ENCODE results near the gene MAP3K19.
A peak's percentile ranks its signal among the peaks of the same experiment; 100 is the strongest.

The MAP3K19 gene, protein sequence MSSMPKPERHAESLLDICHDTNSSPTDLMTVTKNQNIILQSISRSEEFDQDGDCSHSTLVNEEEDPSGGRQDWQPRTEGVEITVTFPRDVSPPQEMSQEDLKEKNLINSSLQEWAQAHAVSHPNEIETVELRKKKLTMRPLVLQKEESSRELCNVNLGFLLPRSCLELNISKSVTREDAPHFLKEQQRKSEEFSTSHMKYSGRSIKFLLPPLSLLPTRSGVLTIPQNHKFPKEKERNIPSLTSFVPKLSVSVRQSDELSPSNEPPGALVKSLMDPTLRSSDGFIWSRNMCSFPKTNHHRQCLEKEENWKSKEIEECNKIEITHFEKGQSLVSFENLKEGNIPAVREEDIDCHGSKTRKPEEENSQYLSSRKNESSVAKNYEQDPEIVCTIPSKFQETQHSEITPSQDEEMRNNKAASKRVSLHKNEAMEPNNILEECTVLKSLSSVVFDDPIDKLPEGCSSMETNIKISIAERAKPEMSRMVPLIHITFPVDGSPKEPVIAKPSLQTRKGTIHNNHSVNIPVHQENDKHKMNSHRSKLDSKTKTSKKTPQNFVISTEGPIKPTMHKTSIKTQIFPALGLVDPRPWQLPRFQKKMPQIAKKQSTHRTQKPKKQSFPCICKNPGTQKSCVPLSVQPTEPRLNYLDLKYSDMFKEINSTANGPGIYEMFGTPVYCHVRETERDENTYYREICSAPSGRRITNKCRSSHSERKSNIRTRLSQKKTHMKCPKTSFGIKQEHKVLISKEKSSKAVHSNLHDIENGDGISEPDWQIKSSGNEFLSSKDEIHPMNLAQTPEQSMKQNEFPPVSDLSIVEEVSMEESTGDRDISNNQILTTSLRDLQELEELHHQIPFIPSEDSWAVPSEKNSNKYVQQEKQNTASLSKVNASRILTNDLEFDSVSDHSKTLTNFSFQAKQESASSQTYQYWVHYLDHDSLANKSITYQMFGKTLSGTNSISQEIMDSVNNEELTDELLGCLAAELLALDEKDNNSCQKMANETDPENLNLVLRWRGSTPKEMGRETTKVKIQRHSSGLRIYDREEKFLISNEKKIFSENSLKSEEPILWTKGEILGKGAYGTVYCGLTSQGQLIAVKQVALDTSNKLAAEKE (N-terminal part only)

GRCh38 chr2:135047300-135047699 lies at the start of gene MAP3K19:
TSS of gene MAP3K19 (minus strand) at chr2:135047447. CDS start at chr2:135024647, 22,800 bp downstream.
- Mint-ChIP-seq H3K36me3 (ENCODE audit: low read depth) (no peaks in the 10 kb centered on the region), H3K4me3 (no peak within 1 kb of the TSS), H3K4me1 (peaks cover 4% of the 10 kb centered on the region), H3K27me3 (ENCODE audit: low read depth) (peaks cover under 1% of the 10 kb centered on the region), H3K27ac (peak within 1 kb of the TSS in 1 of 3 experiments; percentile 27), H3K9me3 (no peaks in the 10 kb centered on the region)
- TF ChIP-seq, protein P1, sequence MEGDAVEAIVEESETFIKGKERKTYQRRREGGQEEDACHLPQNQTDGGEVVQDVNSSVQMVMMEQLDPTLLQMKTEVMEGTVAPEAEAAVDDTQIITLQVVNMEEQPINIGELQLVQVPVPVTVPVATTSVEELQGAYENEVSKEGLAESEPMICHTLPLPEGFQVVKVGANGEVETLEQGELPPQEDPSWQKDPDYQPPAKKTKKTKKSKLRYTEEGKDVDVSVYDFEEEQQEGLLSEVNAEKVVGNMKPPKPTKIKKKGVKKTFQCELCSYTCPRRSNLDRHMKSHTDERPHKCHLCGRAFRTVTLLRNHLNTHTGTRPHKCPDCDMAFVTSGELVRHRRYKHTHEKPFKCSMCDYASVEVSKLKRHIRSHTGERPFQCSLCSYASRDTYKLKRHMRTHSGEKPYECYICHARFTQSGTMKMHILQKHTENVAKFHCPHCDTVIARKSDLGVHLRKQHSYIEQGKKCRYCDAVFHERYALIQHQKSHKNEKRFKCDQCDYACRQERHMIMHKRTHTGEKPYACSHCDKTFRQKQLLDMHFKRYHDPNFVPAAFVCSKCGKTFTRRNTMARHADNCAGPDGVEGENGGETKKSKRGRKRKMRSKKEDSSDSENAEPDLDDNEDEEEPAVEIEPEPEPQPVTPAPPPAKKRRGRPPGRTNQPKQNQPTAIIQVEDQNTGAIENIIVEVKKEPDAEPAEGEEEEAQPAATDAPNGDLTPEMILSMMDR (IDR thresholded peaks at IDR 0.05; ENCODE audit: unreplicated experiment in 3 of 3), result no peak

DNA sequence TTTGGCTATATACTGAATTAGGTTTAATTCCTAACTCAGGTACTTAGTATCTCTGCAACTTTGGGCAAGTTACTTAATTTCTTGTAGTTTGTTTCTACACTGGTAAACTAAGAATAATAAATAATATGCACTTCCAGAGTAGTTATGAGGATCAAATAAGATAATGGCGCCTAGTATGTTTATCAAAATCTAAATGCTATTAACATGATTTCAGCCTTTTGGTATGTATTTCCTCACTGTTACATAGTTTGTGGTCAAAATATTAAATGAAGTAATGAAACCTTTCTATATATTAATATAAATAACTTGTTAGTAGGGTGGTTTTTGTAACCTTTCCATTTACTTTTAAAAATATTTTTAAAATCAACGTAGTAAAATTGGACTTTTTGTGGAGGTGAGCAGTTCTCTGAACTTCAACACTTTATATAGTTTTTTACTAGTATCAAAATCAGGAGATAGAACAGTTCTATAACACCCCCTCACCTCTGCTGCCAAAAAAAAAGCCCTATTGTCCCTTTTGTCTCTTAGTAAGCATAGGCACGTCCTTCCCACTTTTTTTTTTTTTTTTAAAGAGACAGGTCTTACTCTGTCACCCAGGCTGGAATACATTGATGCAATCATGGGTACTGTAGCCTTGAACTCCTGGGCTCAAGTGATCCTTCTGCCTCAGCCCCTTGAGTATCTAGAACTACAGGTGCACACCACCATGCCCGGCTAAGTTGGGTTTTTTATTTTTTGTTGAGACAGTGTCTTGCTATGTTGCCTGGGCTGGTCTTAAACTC lies 49.6 kb upstream of the MAP3K19 start:
- TF ChIP-seq, protein P1 (IDR thresholded peaks at IDR 0.05; ENCODE audit: unreplicated experiment in 3 of 3), result no peak
- H3K27ac Mint-ChIP-seq, result no peak overlapping the region

DNA sequence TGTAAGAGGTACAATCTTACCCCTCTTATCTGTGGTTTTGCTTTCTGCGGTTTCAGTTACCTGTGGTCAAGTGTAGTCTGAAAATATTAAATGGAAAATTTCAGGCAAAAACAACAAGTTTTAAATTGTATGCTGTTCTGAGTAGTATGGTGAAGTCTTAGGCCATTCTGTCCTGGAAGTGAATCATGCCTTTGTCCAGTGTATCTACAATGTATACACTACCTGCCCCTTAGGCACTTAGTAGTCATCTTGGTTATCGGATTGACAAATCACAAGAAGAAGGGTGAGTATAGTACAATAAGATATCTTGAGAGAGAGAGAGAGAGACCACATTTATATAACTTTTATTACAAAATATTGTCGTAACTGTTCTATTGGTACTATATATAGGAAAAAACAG lies 48.3 kb upstream of the MAP3K19 start:
- TF ChIP-seq, protein P1 (IDR thresholded peaks at IDR 0.05; ENCODE audit: unreplicated experiment in 3 of 3), result no peak
- Mint-ChIP-seq H3K27me3 (ENCODE audit: low read depth) (no peaks in the 10 kb centered on the region), H3K4me3 (no peak overlapping the region), H3K9me3 (no peaks in the 10 kb centered on the region), H3K27ac (no peak overlapping the region), H3K4me1 (no peaks in the 10 kb centered on the region), H3K36me3 (ENCODE audit: low read depth) (peaks cover 28% of the 10 kb centered on the region)

More for the DNA sequence above, 49.6 kb upstream of the MAP3K19 start:
- no peak overlapping the region for H3K4me3 Mint-ChIP-seq
- H3K4me1 Mint-ChIP-seq, result no peaks in the 10 kb centered on the region
- no peaks in the 10 kb centered on the region for H3K27me3 Mint-ChIP-seq (ENCODE audit: low read depth)
- peaks cover 2% of the 10 kb centered on the region for H3K9me3 Mint-ChIP-seq
- peaks cover 34% of the 10 kb centered on the region for H3K36me3 Mint-ChIP-seq (ENCODE audit: low read depth)

GRCh38 chr2:135094508-135094907 lies 47.3 kb upstream of the MAP3K19 start:
- Mint-ChIP-seq H3K4me1 (no peaks in the 10 kb centered on the region), H3K27ac (no peak overlapping the region), H3K4me3 (no peak overlapping the region), H3K36me3 (ENCODE audit: low read depth) (peaks cover 31% of the 10 kb centered on the region), H3K27me3 (ENCODE audit: low read depth) (no peaks in the 10 kb centered on the region), H3K9me3 (peaks cover under 1% of the 10 kb centered on the region)
- TF ChIP-seq, protein P1 (IDR thresholded peaks at IDR 0.05; ENCODE audit: unreplicated experiment in 3 of 3), result no peak

DNA sequence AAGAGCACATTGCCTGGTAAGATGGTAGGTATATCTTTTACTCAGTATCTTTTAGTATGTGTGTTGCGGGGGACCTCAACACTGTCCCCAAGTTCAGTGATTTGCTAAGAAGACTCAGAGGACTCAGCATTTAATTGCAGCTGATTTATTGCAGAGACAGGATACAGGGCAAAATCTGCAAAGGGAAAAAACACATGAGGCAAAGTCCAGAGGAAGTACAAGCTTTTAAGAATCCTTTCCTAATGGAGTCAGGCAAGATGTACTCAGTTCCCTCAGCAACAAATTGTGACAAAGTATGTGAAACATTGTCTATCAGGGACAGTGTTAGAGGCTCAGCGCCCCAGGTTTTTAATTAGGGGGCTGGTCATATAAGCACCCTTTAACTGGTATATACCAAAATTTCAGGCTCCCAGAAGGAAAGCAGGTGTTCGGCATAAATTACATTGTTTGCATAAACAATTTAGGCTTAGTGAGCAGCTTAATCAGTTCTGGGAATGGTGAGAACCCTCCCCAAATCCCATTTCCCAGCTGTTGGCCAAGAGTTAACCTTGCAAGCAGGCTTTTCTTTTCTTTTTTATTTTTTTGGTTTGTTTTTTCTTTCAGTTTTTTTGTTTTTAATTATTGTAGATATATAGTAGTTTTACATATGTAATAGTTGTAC lies 46.6 kb upstream of the MAP3K19 start:
- H3K27ac Mint-ChIP-seq, result peak overlapping the region in 1 of 3 experiments; percentile 15
- TF ChIP-seq, protein P1 (IDR thresholded peaks at IDR 0.05; ENCODE audit: unreplicated experiment in 3 of 3), result no peak
- no peaks in the 10 kb centered on the region for H3K27me3 Mint-ChIP-seq (ENCODE audit: low read depth)
- peaks cover 32% of the 10 kb centered on the region for H3K36me3 Mint-ChIP-seq (ENCODE audit: low read depth)
- peaks cover 7% of the 10 kb centered on the region for H3K9me3 Mint-ChIP-seq
- no peak overlapping the region for H3K4me3 Mint-ChIP-seq
- no peaks in the 10 kb centered on the region for H3K4me1 Mint-ChIP-seq

Measured in nephron (organoid).